Measurements from ENCODE around the gene CLEC16A. TPM values are rescaled to one million over a fixed set of nuclear protein-coding genes. Genes with fewer than 3 reads are reported as not detected.
A peak's percentile ranks its signal among the peaks of the same experiment; 100 is the strongest.

CLEC16A gene
- total RNA-seq, 1 donor from 2014 or later: 22.1 TPM

GRCh38 chr16:11017499-11017898 lies 73.1 kb downstream of the CLEC16A start:
- DNase-seq: no peak

DNA sequence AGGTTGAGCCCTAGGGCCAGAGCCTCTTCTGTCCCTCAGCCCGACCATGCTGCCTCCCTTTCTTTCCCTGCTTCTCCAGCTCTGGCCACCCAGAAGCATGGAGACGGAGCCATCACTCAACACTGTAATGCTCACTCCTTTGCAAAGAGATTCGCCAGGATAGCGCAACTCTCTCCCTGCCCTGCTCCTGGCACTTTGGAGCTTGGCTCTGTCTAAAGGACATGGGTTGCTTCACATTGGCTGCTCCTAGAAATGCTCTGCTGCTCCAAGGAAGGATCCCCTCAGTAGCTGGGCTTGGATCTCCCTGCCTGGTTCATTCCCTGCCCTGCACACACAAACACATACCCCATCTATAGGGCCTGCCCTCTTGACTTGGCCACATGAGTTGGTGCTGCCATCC lies 76.0 kb downstream of the CLEC16A start:
- DNase-seq: no peak

DNA sequence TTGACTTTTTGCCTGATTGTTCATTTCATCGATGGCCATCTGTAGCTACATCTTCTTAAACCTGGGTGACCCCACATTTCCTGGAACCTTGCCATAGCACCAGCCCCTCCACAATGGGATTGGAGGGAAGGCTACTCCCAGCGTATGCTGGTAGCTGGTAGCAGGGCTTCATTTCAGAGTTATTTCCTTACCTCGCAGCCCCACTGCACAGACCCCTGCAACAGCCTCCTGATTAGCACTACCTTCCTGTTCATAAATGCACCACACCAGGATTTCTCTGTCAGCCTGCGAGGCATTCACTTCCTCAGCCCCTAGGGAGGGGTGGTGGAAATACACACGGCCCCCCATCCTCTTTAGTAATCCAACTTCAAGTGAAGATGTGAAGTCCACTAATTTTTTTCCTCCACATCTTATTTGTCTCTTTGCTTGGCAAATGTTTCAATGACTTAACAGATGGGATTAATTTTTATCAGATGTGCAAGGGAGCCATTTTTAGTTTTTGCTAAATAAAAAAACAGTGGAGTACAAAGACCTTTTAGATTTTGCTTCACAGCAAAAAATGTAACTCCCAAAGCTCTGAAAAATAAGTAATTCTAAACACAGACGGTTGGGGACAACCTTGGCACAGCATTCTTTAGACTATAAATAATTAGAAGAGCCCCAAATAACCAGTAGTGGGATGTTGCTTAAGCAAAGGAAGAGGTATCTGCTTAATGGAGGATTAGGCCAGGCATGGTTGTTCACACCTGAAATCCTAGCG lies 76.6 kb downstream of the CLEC16A start:
- peak; percentile 2 for DNase-seq

DNA sequence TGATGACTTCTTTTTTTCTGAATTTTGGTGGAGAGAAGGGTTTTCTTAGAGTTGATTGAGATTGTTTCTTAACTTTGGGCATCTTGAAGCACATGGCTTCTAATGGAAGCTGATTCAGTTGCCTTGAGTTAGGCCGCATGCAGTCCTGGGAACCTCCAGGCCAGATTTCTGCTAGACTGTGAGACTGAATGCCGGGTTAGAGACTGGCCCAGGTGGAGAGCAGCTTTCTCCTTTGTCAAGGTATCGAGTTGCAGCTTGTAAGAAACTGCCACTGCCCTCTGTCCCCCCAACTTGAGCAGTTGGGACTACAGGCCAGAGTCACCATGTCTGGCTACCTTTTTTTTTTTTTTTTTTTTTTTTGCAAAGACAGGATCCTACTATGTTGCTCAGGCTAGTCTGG lies 77.6 kb downstream of the CLEC16A start:
- DNase-seq: no peak

GRCh38 chr16:11023262-11024039 lies 79.1 kb downstream of the CLEC16A start:
- no peak for DNase-seq

DNA sequence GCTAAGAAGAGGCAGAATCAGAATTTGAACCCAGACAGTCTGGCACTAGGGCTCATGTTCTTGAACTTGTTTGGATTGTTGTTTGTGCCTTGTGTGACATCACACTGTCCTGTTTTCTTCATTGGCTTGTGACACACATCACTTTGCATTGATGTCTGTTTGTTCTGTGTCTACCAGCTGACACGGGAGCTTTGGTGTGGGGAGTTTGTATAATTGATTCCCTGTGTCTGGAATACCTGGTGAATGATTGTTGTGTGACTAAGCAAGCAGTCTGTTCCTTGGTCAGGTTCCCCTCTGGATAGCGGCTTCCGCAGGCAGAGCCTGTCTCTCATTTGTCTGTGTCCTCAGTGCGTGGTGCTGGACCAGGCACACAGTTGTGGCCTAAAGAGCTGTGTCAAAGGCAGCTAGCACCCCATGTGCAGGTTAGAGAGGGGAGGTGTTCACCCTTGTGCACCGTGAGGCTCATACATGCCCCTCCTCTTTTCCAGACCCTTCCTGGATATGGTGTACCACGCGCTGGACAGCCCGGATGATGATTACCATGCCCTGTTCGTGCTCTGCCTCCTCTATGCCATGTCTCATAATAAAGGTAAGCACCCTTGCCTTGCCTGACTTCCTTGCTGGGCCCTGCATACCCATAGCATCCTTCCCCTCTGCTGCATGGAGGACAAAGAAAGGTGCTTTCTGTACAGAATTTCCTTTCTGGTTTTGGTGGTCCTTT lies 80.1 kb downstream of the CLEC16A start:
- no peak for DNase-seq

DNA sequence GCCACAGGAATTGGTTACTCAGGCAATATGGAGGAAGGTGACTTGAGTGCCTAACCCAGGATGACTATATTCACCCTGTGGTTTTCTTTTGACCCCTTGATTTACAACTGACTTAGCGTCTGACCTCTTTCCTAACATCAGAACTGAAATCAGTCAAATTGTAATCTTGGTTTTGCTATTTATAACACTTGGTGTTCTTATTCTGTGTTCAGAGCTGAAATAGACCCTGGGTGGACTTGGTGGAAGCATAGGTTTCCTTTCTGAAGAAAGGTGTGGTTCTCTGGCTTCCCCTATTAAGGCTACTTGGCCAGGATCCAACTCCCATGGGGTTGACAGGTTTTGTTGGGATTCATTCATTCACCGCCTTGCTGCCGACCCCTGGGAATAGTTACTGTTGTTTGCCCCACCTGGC lies 80.8 kb downstream of the CLEC16A start:
- DNase-seq: no peak

GRCh38 chr16:11029948-11030347 lies 85.6 kb downstream of the CLEC16A start:
- DNase-seq: no peak

DNA sequence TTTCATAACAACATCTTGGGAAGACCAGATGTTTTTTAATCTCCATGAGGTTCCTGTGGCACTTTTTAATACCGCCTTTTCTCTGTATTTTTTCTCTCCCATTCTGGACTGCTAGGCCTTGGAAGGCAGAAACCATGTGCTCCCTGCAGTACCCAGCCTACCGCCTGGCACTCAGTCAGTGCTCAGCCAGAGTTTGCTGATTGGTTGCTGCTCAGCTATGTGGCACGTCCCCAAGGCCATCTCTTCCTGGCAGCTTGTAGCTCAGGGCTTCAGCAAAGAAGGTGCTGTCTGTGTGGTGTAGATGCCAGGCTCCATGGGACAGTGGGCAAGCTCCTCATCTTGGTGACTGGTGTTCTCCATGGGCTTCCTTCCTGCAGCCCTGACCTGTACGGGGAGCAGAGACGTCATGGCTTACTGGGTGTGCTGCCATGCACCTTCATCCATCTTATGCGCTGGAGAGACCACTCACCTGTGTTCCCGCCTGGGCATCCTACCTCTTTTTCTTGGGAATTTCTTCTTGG lies 86.7 kb downstream of the CLEC16A start:
- no peak for DNase-seq

DNA sequence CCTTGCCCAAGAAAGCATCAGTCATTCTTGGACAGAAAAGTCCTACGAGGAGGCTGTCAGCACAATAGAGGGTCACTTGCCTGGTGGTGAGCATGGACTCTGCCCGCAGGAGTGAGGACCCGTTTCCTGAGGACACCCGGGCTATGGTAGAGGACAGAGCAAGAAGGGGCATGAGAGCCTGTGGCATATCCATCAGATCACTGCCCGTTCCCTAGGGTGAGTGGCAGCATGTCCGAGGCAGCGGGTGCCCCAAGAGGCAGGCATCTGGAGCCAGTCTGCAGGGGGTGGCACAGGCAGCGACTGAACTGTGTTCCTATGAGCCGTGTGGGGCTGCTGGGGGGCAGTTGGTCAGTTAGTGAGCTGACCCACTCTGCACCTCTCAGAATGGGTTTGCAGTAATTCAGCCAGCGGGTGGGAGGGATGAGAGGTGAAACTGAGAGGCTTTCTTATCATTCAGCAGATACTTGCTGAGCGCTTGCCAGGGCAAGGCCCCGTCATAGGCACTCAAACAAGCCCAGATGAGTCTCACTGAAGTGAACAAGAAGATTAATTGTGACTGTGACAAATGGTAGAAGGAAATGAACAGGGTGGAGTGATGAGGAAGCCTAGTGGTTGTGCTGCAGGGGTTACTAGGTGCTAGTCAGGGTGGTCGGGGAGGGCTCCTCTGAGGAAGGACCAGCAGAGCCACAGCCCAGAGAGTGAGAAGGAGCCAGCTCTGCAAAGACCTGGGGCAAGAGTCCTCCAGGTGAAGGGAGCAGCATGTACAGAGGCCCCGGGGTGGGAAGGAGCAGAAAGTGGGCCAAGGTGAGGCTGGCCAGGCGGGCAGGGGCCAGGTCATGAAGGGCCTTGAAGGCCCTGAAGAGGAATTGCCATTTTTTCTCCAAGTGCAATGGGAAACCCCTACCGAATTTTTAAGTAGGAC lies 87.9 kb downstream of the CLEC16A start:
- no peak for DNase-seq

DNA sequence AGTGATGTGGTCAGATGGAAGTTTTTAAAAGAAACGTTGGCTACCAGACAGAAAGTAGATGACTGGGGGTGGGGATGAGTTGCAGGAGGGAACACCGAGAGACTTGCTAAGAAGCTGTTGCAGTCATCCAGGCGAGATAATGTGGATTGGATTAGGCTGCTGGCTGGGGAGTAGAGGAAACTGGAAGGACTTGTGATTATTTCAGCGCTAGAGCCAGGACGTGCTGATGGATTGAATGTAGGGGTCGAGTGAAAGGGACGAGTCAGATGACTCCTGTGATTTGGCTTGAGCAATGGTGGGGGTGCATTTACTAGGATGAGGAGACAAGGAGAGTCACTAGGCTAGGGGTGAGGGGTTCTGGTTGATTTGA lies 88.5 kb downstream of the CLEC16A start:
- DNase-seq: no peak

GRCh38 chr16:11033629-11034420 lies 89.5 kb downstream of the CLEC16A start:
- no peak for DNase-seq

DNA sequence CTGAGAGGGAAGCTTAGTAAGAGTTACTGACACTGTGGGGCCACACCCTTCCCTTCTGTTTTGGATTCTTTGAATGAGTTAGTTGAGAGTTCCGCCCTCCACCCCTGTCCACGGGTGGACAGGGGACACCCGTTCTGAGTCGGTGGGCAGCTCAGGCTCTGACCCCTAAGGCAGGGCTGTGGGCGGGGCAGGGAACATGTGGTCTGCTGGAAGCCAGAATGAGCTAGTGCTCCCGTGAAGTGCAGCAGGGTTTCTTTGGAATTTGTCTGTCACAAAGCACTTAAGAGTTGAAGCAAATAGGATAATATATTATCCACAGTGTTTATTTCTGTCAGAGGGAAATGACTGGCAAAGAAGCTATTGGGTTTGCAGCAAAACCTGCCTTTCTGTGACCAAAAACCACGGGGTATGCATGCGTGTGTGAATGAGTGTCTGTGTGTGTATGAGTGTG lies 90.1 kb downstream of the CLEC16A start:
- no peak for DNase-seq

DNA sequence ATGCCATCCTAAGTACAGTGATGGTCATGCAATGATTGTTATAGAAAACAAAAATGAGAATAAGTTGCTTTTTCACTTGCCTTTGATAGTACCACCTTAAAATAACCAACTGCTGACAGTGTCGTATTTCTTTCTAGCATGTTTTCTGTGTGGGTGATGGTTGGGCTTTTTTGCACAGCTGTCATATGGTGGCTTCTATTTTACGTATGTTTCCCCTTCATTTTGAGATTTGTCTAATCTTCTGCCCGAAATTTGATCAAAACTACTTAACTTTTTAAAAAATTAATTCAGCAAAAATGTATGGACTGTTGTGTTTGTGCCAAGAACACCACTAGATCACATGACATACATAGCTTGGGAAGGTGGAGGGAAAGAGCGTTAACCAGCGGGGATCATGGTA lies 90.7 kb downstream of the CLEC16A start:
- no peak for DNase-seq

DNA sequence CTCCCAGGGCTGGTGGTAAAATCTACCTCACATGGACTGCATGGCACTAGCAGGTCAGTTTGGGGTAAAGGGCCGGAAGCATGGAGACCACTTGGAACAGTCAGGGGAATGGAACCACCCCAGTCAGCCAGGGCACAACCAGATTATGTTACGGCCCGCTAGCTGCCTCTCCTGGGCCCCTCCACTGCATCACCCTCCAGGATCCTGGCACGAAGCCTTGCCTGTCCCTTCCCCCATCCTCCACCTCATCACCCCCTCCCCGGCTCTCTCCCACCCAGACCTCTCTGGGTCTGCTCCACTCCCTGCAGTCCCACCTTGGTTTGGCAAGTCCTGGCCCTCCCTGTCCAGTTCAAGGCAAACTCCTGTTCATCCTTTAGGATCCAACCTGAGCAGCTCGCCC lies 91.7 kb downstream of the CLEC16A start:
- no peak for DNase-seq

- no peak for DNase-seq
Measured at GRCh38 chr16:11036868-11037410, 92.6 kb downstream of the CLEC16A start.

DNA sequence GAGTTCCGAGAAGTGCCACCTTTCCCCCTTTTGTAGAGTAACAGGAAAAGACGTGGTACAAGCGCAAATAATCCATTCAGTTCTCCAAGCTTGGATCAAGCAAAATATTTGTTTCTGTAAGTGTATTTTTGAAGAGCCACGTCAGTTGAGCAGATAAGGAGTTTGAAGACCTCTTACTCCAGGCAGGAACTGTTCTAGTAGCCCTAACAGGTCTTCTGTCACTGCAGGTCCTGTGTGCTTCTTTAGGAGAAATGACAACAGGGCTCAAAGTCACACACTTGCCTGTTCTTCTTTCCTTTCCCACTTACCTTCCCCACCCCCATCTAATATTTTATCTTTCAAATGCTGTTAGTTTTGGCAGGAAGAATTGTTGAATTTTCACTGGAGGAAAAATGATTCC lies 93.9 kb downstream of the CLEC16A start:
- no peak for DNase-seq

GRCh38 chr16:11038777-11039176 lies 94.4 kb downstream of the CLEC16A start:
- no peak for DNase-seq

DNA sequence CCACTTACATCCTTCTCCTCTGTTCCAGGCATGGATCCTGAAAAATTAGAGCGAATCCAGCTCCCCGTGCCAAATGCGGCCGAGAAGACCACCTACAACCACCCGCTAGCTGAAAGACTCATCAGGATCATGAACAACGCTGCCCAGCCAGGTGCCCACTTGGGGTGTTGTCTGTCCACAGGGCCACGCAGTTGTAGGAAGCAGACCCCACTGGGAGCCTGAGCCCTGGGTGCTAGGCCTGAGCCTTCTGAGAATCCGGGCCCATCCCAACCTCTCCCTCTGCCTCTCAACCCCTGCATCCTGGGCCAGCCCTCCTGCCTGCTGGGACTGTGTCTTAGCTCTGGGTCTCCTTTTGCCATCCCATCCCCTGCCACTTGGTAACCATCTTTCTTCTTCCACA lies 95.4 kb downstream of the CLEC16A start:
- DNase-seq: no peak

GRCh38 chr16:11042191-11042590 lies 97.8 kb downstream of the CLEC16A start:
- no peak for DNase-seq

GRCh38 chr16:11045441-11045840 lies 101.1 kb downstream of the CLEC16A start:
- DNase-seq: no peak

Measured in dermis blood vessel endothelial cell (primary cell).